Panc1 (cell line): ENCODE results near the gene KLF11.

Experiments used
- POLR2AphosphoS5 ChIP-seq: IDR thresholded peaks from 2 replicates; pipeline ENCODE4 v1.6.1; 2012; ENCODE audit warnings: mild to moderate bottlenecking, low read depth, low read length, moderate library complexity
- SIN3A ChIP-seq: IDR thresholded peaks from 2 replicates; pipeline ENCODE4 v1.6.1; 2012; ENCODE audit warnings: low read depth, mild to moderate bottlenecking, low read length, moderate library complexity, borderline replicate concordance; ENCODE audit not compliant: insufficient read depth
- TCF7L2 ChIP-seq: IDR thresholded peaks from 2 replicates; pipeline ENCODE4 v1.6.1; 2011; ENCODE audit warnings: mild to moderate bottlenecking, low read depth, low read length, inconsistent platforms
- TF ChIP-seq, protein P1 (sequence below): fragments of 450-650 bp; IDR thresholded peaks from 2 replicates; pipeline ENCODE4 v1.5.1; 2017; ENCODE audit warnings: mild to moderate bottlenecking
- TF ChIP-seq, protein P2 (sequence below), 2 experiments: IDR thresholded peaks; 2 replicates each; pipeline ENCODE4 v1.6.1; 2011 to 2012; ENCODE audit warnings: low read depth in 2 of 2, control low read depth in 1 of 2, low read length in 1 of 2, mild to moderate bottlenecking in 1 of 2, moderate library complexity in 1 of 2; ENCODE audit not compliant: insufficient read depth in 1 of 2

- TF ChIP-seq, protein P1, sequence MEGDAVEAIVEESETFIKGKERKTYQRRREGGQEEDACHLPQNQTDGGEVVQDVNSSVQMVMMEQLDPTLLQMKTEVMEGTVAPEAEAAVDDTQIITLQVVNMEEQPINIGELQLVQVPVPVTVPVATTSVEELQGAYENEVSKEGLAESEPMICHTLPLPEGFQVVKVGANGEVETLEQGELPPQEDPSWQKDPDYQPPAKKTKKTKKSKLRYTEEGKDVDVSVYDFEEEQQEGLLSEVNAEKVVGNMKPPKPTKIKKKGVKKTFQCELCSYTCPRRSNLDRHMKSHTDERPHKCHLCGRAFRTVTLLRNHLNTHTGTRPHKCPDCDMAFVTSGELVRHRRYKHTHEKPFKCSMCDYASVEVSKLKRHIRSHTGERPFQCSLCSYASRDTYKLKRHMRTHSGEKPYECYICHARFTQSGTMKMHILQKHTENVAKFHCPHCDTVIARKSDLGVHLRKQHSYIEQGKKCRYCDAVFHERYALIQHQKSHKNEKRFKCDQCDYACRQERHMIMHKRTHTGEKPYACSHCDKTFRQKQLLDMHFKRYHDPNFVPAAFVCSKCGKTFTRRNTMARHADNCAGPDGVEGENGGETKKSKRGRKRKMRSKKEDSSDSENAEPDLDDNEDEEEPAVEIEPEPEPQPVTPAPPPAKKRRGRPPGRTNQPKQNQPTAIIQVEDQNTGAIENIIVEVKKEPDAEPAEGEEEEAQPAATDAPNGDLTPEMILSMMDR: no peak
- TF ChIP-seq, protein P2, sequence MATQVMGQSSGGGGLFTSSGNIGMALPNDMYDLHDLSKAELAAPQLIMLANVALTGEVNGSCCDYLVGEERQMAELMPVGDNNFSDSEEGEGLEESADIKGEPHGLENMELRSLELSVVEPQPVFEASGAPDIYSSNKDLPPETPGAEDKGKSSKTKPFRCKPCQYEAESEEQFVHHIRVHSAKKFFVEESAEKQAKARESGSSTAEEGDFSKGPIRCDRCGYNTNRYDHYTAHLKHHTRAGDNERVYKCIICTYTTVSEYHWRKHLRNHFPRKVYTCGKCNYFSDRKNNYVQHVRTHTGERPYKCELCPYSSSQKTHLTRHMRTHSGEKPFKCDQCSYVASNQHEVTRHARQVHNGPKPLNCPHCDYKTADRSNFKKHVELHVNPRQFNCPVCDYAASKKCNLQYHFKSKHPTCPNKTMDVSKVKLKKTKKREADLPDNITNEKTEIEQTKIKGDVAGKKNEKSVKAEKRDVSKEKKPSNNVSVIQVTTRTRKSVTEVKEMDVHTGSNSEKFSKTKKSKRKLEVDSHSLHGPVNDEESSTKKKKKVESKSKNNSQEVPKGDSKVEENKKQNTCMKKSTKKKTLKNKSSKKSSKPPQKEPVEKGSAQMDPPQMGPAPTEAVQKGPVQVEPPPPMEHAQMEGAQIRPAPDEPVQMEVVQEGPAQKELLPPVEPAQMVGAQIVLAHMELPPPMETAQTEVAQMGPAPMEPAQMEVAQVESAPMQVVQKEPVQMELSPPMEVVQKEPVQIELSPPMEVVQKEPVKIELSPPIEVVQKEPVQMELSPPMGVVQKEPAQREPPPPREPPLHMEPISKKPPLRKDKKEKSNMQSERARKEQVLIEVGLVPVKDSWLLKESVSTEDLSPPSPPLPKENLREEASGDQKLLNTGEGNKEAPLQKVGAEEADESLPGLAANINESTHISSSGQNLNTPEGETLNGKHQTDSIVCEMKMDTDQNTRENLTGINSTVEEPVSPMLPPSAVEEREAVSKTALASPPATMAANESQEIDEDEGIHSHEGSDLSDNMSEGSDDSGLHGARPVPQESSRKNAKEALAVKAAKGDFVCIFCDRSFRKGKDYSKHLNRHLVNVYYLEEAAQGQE (IDR thresholded peaks at IDR 0.05; ENCODE audit: insufficient read depth in 1 of 2, low read depth in 2 of 2, low read length in 1 of 2): no peak
- no peak for TF ChIP-seq POLR2AphosphoS5
- TF ChIP-seq TCF7L2: no peak
- no peak for TF ChIP-seq SIN3A
Observed at GRCh38 chr2:10054976-10055375, 11.6 kb downstream of the KLF11 start.
